MG63 (cell line): ENCODE data around the gene CA6. TPM values are rescaled to one million over a fixed set of nuclear protein-coding genes. Genes with fewer than 3 reads are reported as not detected.
"Not testable (repeated sequence)": the region's sequence is repeated elsewhere in the genome, so short reads cannot be mapped to it uniquely, and the experiment has no call there.

Experiments
- DNase-seq: peaks from one replicate; pipeline ENCODE4 v3.0.0-alpha.2; 2020
- H3K27me3 ChIP-seq: fragments of 250-450 bp; sonication (Bioruptor Pico); 2 replicates; pipeline ENCODE4 v1.5.1; 2020; ENCODE audit warnings: mild to moderate bottlenecking, moderate library complexity
- H3K36me3 ChIP-seq: fragments of 250-450 bp; sonication (Bioruptor Pico); 2 replicates; pipeline ENCODE4 v1.5.1; 2020; ENCODE audit warnings: mild to moderate bottlenecking, moderate library complexity
- H3K4me3 ChIP-seq: fragments of 250-450 bp; sonication (Bioruptor Pico); 2 replicates; pipeline ENCODE4 v1.5.1; 2020; ENCODE audit warnings: mild to moderate bottlenecking, moderate library complexity
- H3K9me3 ChIP-seq: fragments of 250-450 bp; sonication (Bioruptor Pico); 2 replicates; pipeline ENCODE4 v1.5.1; 2020; ENCODE audit warnings: mild to moderate bottlenecking, moderate library complexity
- total RNA-seq: library from RNA; depleted of rRNA; stranded (reverse); fragments of >200 nt; shearing (Covaris generic); gene quantifications from 2 replicates; pipeline ENCODE4 v1.2.3, GENCODE V29; 2014; ENCODE audit warnings: low replicate concordance

CA6 gene
- total RNA-seq, 1 experiment from 2014 or later = not detected

- H3K36me3 ChIP-seq, H3K4me3 ChIP-seq, DNase-seq, H3K9me3 ChIP-seq, H3K27me3 ChIP-seq: not testable (repeated sequence)
Observed at GRCh38 chr1:8917536-8917935, 28.1 kb upstream of the CA6 start.

DNA sequence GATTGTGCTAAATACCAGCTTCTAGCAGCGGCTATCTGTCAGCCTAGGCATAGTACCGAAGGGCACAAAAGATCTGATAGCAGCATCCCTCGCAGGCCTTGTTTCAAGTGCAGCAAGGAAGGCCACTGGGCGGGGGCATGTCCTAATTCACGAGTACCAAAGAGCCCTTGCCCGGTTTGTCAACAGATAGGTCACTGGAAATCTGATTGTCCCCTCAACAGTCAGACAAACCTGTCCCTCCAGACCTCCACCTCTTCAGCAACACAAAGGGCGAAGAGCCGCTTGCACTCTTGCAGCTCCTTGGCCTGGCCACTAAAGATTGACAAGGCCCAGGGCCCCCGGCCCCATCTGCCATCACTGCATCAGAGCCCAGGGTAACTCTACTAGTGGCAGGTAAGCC, 22.7 kb upstream of the CA6 start:
- DNase-seq = no peak
- no peak overlapping the region for H3K4me3 ChIP-seq
- H3K27me3 ChIP-seq = no peaks in the 10 kb centered on the region
- H3K36me3 ChIP-seq = no peaks in the 10 kb centered on the region
- H3K9me3 ChIP-seq = no peaks in the 10 kb centered on the region

DNA sequence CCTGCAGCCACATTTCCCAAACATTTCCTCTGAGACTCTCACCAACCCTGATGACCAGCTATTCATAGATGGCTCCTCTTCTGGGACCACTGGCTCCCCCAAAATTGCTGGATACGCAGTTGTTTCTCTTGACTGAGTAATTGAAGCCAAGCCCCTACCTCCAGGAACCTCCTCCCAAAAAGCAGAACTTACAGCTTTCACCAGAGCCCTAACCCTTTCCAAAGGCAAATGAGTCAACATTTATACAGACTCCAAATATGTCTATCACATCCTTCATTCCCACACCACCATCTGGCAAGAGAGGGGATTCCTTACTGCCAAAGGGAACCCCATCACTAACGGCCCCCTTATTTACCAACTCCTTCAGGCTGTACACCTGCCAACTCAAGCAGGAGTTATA, 20.3 kb upstream of the CA6 start:
- H3K27me3 ChIP-seq = no peaks in the 10 kb centered on the region
- no peak for DNase-seq
- no peaks in the 10 kb centered on the region for H3K9me3 ChIP-seq
- no peaks in the 10 kb centered on the region for H3K36me3 ChIP-seq
- H3K4me3 ChIP-seq = no peak overlapping the region

- H3K27me3 ChIP-seq = no peaks in the 10 kb centered on the region
- H3K4me3 ChIP-seq = no peak overlapping the region
- no peaks in the 10 kb centered on the region for H3K36me3 ChIP-seq
- H3K9me3 ChIP-seq = no peaks in the 10 kb centered on the region
- DNase-seq = no peak
Observed at GRCh38 chr1:8925960-8926359, 19.7 kb upstream of the CA6 start.

GRCh38 chr1:8926707-8927694, 18.7 kb upstream of the CA6 start:
- H3K27me3 ChIP-seq = no peaks in the 10 kb centered on the region
- no peak for DNase-seq
- no peaks in the 10 kb centered on the region for H3K9me3 ChIP-seq
- H3K4me3 ChIP-seq = no peak overlapping the region
- no peaks in the 10 kb centered on the region for H3K36me3 ChIP-seq

- no peaks in the 10 kb centered on the region for H3K27me3 ChIP-seq
Observed at GRCh38 chr1:8930116-8930515, 15.6 kb upstream of the CA6 start.

GRCh38 chr1:8937051-8937450, 8.6 kb upstream of the CA6 start:
- not testable (repeated sequence) for H3K9me3 ChIP-seq, DNase-seq, H3K36me3 ChIP-seq, H3K4me3 ChIP-seq, H3K27me3 ChIP-seq

More at GRCh38 chr1:8930116-8930515, 15.6 kb upstream of the CA6 start:
- no peak overlapping the region for H3K4me3 ChIP-seq
- H3K9me3 ChIP-seq = no peaks in the 10 kb centered on the region
- DNase-seq = no peak
- H3K36me3 ChIP-seq = no peaks in the 10 kb centered on the region

DNA sequence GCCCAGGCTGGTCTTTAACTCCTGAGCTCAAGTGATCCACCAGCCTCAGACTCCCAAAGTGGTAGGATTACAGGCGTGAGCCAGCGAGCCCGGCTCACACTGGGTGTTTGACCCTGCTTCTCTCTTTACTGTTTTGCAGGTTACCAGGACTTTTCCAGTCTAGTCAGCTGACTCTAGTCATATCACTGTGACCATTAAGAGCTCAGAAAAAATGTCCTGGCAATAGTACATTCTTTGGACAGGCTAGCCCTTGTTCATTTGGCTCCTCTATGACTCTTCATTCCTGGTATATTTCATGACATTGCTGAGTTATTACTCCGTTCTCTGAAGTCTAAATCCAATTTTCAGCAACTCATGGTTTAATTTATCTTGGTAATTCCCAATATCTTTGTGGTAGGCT, 8.0 kb upstream of the CA6 start:
- no peak for DNase-seq

GRCh38 chr1:8938232-8938999, 7.3 kb upstream of the CA6 start:
- no peak overlapping the region for H3K4me3 ChIP-seq
- no peaks in the 10 kb centered on the region for H3K36me3 ChIP-seq
- H3K27me3 ChIP-seq = no peaks in the 10 kb centered on the region
- no peak for DNase-seq
- H3K9me3 ChIP-seq = no peaks in the 10 kb centered on the region

More for the DNA sequence above, 8.0 kb upstream of the CA6 start:
- H3K36me3 ChIP-seq = no peaks in the 10 kb centered on the region
- H3K4me3 ChIP-seq = no peak overlapping the region
- H3K9me3 ChIP-seq = no peaks in the 10 kb centered on the region
- H3K27me3 ChIP-seq = no peaks in the 10 kb centered on the region

GRCh38 chr1:8939000-8939265, 6.7 kb upstream of the CA6 start:
- Histone ChIP-seq H3K9me3 (no peaks in the 10 kb centered on the region), H3K36me3 (no peaks in the 10 kb centered on the region), H3K4me3 (no peak overlapping the region), H3K27me3 (no peaks in the 10 kb centered on the region)
- DNase-seq = no peak

- no peaks in the 10 kb centered on the region for H3K9me3 ChIP-seq
- DNase-seq = no peak
- no peaks in the 10 kb centered on the region for H3K36me3 ChIP-seq
- H3K27me3 ChIP-seq = no peaks in the 10 kb centered on the region
- H3K4me3 ChIP-seq = no peak overlapping the region
Observed at GRCh38 chr1:8939362-8939995, 6.2 kb upstream of the CA6 start.

DNA sequence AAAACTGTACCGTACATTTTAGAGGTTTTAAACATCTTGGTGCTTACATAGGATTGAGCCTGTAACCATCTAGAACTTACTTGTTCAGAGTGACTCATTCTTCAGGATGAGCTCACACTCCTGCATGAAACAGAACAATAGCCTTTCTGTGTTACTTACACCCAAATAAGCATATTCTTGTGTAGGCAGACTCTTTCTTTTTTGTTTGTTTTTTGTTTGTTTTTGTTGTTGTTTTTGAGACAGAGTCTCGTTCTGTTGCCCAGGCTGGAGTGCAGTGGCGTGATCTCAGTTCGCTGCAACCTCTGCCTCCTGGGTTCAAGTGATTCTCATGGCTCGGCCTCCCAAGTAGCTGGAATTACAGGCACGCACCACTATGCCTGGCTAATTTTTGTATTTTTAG, 3.8 kb upstream of the CA6 start:
- no peaks in the 10 kb centered on the region for H3K27me3 ChIP-seq
- H3K9me3 ChIP-seq = no peaks in the 10 kb centered on the region
- DNase-seq = no peak
- H3K4me3 ChIP-seq = no peak overlapping the region
- no peaks in the 10 kb centered on the region for H3K36me3 ChIP-seq

- Histone ChIP-seq H3K4me3 (no peak overlapping the region), H3K27me3 (no peaks in the 10 kb centered on the region), H3K9me3 (no peaks in the 10 kb centered on the region), H3K36me3 (no peaks in the 10 kb centered on the region)
- DNase-seq = no peak
Observed at GRCh38 chr1:8943498-8944405, 1.9 kb upstream of the CA6 start.

GRCh38 chr1:8947127-8947691, 1.5 kb downstream of the CA6 start:
- DNase-seq = no peak
- Histone ChIP-seq H3K9me3 (no peaks in the 10 kb centered on the region), H3K27me3 (no peaks in the 10 kb centered on the region), H3K36me3 (no peaks in the 10 kb centered on the region), H3K4me3 (no peak overlapping the region)

GRCh38 chr1:8950309-8950708, 4.6 kb downstream of the CA6 start:
- DNase-seq = no peak

GRCh38 chr1:8951231-8951630, 5.6 kb downstream of the CA6 start:
- no peak for DNase-seq
- H3K36me3 ChIP-seq = no peaks in the 10 kb centered on the region
- no peaks in the 10 kb centered on the region for H3K27me3 ChIP-seq
- H3K9me3 ChIP-seq = no peaks in the 10 kb centered on the region
- no peak overlapping the region for H3K4me3 ChIP-seq

More at GRCh38 chr1:8950309-8950708, 4.6 kb downstream of the CA6 start:
- Histone ChIP-seq H3K4me3 (no peak overlapping the region), H3K36me3 (no peaks in the 10 kb centered on the region), H3K9me3 (no peaks in the 10 kb centered on the region), H3K27me3 (no peaks in the 10 kb centered on the region)
